Activated naive CD8-positive, alpha-beta T cell treated with anti-CD3 and anti-CD28 coated beads for 36 hours (primary cell): ENCODE measurements around the gene FUS. TPM values are rescaled to one million over a fixed set of nuclear protein-coding genes. Genes with fewer than 3 reads are reported as not detected.
A peak's percentile ranks its signal among the peaks of the same experiment; 100 is the strongest.
"Not testable (repeated sequence)": the region's sequence is repeated elsewhere in the genome, so short reads cannot be mapped to it uniquely, and the experiment has no call there.

Experiments used
- DNase-seq: peaks from one replicate; pipeline ENCODE4 v3.0.0; 2021
- H3K27ac Mint-ChIP-seq: one replicate; pipeline ENCODE4 v1.8.0; 2022; ENCODE audit warnings: mild to moderate bottlenecking, moderate library complexity, mixed read lengths
- H3K27me3 Mint-ChIP-seq: one replicate; pipeline ENCODE4 v1.8.0; 2022; ENCODE audit warnings: mild to moderate bottlenecking, mixed read lengths
- H3K36me3 Mint-ChIP-seq: one replicate; pipeline ENCODE4 v1.8.0; 2021; ENCODE audit warnings: mild to moderate bottlenecking, mixed read lengths
- H3K4me1 Mint-ChIP-seq: one replicate; pipeline ENCODE4 v1.8.0; 2021; ENCODE audit warnings: mixed read lengths
- H3K4me3 Mint-ChIP-seq: one replicate; pipeline ENCODE4 v1.8.0; 2022; ENCODE audit warnings: mild to moderate bottlenecking, moderate library complexity, mixed read lengths
- H3K9me3 Mint-ChIP-seq: one replicate; pipeline ENCODE4 v1.8.0; 2022; ENCODE audit warnings: mixed read lengths
- total RNA-seq, 2 experiments: library from RNA; stranded (reverse); gene quantifications; one replicate each; pipeline ENCODE4 v1.2.3, GENCODE V29; 2021

The FUS gene
- total RNA-seq, 2 experiments from 2014 or later, result 817 to 858 TPM

DNA sequence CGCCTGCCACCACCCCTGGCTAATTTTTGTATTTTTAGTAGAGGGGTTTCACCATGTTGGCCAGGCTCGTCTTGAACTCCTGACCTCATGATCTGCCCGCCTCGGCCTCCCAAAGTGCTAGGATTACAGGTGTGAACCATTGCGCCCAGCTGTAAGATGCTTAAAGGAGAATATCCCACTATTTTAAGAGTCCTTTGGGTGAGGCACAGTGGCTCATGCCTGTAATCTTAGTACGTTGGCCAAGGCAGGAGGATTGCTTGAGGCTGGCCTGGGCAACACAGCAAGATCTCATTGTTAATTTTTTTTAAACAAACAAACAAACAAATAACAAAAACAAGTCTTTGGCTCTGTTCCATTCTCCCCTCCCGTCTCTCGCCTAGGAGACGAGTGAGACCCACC lies 38.9 kb upstream of the FUS start:
- H3K27ac Mint-ChIP-seq, H3K4me3 Mint-ChIP-seq, H3K27me3 Mint-ChIP-seq: not testable (repeated sequence)

DNA sequence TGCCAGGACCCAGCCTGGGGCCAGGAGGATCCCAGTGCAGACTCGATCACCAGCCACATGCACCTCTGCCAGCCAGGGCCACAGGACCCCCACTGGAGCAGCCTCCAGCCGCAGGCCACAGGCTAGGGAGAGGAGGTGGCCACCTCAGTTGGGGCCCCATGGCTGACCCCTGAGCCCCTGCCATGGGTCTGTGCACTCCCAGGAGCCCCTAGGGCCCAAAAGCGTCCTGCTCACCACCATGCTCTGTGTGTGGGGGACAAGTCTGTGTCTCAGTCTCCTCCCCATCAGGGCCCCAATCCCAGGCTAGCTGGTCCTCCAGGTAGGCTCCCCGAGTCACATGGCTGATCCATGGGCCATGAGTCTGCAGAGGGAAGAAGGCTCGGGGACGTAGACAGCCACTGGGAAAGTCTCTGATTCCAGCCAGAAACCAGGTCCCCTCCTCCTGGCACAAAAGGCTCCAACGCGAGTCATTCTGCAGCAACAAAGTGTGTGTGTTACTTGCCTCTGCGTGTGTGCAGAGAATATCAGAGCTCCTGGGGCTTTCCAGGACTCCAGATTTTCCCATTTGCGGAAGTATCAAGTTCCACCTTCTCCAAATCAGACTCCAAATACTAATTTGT lies 38.3 kb upstream of the FUS start:
- H3K4me1 Mint-ChIP-seq, result peaks cover 9% of the 10 kb centered on the region
- peak; percentile 10 for DNase-seq
- peak overlapping the region; percentile 75 for H3K4me3 Mint-ChIP-seq
- H3K27me3 Mint-ChIP-seq, result no peaks in the 10 kb centered on the region
- peak overlapping the region; percentile 86 for H3K27ac Mint-ChIP-seq
- no peaks in the 10 kb centered on the region for H3K36me3 Mint-ChIP-seq
- H3K9me3 Mint-ChIP-seq, result no peaks in the 10 kb centered on the region

More for the DNA sequence above, 38.9 kb upstream of the FUS start:
- H3K4me1 Mint-ChIP-seq, H3K9me3 Mint-ChIP-seq, DNase-seq, H3K36me3 Mint-ChIP-seq: not testable (repeated sequence)

DNA sequence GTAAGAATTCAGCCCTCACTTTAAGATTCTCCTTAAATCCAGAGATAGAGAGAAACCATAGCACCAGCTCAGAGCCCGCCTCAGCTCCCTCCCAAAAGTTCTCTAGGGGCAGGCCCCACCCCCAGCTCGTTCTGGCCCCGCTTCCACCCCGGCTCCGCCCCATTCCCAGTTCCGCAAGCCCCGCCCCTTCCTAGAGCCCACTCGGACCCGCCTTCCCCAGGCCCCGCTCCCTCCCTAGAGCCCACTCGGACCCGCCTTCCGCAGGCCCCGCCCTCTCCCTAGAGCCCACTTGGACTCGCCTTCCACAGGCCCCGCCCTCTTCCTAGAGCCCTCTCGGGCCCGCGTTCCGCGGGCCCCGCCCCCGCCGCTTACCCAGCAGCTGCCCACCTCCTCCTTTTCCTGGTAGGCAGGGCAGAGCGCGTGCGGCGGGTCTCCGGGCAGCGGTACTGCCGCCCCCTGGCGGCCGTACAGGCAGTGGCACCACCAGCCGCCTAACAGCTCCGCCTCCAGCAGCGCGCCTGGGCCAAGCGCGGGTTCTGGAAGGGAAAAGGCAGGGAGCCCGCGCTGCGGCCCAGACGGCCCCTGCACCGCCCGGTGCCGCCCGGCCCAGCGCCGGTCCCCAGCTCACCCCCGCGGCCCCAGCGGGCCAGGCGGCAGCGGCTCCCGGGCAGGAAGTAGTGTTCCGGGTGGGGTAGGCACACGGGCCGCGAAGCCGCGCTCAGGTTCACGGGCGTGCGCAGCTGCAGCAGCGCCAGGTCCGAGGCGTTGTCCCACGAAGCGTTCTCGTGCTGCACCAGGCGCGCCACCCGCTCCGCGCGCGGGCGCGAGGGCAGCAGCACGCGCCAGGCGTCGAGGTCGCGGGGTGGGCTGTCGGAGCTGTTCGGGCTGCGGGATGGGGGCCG lies 37.6 kb upstream of the FUS start:
- Mint-ChIP-seq H3K9me3 (no peaks in the 10 kb centered on the region), H3K36me3 (no peaks in the 10 kb centered on the region)

DNA sequence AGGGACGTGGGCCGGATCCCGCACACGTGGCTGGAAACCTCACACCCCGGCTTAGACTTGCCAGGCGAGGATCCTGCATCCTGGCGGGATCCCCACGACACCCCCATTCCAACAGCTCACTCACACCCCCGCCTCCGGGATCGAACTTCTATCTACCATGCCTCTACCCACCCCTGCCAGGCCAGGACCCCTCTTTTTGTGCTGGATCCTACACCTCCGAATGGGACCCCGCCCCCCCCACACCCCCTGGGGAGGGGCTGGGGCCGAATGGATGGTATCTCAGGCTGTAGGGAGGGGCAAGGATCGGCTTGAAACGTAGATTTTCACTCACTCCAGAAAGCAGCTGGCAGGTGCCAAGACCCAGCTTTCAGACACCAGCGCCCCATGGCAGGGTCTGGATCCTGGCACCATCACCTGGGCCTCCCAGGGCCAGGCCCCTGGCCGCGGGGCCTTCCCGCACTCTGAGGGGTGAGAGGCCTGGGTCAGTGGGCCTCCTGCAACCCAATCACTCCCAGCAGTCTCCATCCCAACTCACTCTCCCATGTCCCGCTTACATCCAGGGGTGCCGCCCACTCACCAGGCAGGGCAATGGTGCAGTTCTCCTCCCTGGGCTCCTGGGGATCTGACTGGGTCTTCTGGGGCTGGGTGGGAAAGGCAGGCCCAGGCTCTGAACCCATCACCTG lies 36.8 kb upstream of the FUS start:
- H3K36me3 Mint-ChIP-seq, result no peaks in the 10 kb centered on the region
- H3K27ac Mint-ChIP-seq, result no peak overlapping the region
- H3K27me3 Mint-ChIP-seq, result peaks cover 3% of the 10 kb centered on the region

More for the DNA sequence above, 37.6 kb upstream of the FUS start:
- Mint-ChIP-seq H3K4me3 (peak overlapping the region; percentile 75), H3K4me1 (peaks cover 9% of the 10 kb centered on the region), H3K27me3 (no peaks in the 10 kb centered on the region), H3K27ac (peak overlapping the region; percentile 86)
- peak; percentile 99 for DNase-seq

DNA sequence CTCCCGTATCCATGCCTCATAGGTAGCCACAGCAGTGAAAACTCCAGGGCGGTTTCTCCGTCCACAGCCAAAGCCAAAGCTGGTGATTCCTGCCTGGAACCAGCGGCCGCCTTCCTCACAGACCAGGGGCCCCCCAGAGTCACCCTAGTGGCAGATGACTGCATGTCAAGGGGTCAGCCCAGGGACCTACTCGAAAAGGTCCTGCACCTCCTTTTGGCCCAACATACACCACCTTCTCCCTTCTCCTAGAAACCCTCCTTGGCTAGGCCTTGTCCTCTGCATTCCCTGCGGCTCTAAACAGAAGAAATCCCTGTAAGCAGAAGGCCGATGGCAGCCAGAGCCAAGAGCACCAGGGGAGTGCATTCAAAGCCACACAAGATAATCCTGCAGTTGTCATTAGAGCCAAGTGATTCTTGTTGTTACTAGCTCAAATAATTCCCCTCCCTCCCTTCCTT lies 36.2 kb upstream of the FUS start:
- DNase-seq, result no peak
- H3K9me3 Mint-ChIP-seq, result no peaks in the 10 kb centered on the region
- H3K27ac Mint-ChIP-seq, result no peak overlapping the region
- H3K36me3 Mint-ChIP-seq, result no peaks in the 10 kb centered on the region
- H3K4me3 Mint-ChIP-seq, result no peak overlapping the region
- H3K27me3 Mint-ChIP-seq, result peaks cover 3% of the 10 kb centered on the region
- peaks cover 9% of the 10 kb centered on the region for H3K4me1 Mint-ChIP-seq

More for the DNA sequence above, 36.8 kb upstream of the FUS start:
- H3K4me1 Mint-ChIP-seq, result peaks cover 9% of the 10 kb centered on the region
- no peak overlapping the region for H3K4me3 Mint-ChIP-seq
- DNase-seq, result no peak
- H3K9me3 Mint-ChIP-seq, result no peaks in the 10 kb centered on the region

DNA sequence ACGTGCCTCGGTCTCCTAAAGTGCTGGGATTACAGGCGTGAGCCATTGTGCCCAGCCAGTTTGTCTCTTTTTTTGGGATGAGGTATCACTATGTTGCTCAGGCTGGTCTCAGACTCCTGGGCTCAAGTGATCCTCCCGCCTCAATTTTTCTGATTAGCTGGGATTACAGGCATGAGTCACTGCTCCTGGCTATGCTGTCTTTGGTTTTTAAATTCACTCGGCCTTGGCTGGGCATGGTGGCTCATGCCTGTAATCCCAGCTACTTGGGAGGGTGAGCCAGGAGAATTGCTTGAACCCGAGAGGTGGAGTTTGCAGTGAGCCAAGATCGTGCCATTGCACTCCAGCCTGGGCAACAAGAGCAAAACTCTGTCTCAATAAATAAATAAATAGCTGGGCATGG lies 35.5 kb upstream of the FUS start:
- H3K27ac Mint-ChIP-seq, H3K27me3 Mint-ChIP-seq, H3K4me3 Mint-ChIP-seq, H3K4me1 Mint-ChIP-seq, DNase-seq, H3K9me3 Mint-ChIP-seq, H3K36me3 Mint-ChIP-seq: not testable (repeated sequence)

DNA sequence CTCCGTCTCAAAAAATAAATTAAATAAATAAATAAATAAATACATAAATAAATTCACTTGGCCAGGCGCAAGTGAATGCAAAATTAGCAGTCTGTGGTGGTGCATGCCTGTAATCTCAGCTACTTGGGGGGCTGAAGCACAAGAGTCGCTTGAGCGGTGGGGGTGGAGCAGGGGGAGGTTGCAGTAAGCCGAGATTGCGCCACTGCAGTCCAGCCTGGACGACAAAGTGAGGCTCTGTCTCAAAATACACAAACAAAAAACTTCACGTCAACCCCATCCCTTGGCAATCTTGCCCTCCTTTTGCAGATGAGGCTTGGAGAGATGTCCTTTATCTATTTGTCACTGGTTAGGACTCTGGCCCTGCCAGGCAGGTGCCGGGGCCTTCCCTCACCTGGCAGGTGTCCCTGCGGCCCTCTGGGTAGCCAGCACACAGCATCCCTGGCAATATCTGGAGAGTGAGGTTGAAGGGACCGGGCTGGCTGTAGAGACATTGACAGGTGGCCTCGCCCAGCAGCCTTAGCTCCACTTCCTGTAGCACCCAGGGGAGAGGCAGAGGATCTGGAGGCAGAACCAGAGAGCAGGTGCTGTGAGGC lies 34.4 kb upstream of the FUS start:
- no peak for DNase-seq
- Mint-ChIP-seq H3K4me3 (no peak overlapping the region), H3K9me3 (no peaks in the 10 kb centered on the region), H3K27ac (no peak overlapping the region), H3K36me3 (no peaks in the 10 kb centered on the region), H3K4me1 (peaks cover 9% of the 10 kb centered on the region), H3K27me3 (peaks cover 3% of the 10 kb centered on the region)

DNA sequence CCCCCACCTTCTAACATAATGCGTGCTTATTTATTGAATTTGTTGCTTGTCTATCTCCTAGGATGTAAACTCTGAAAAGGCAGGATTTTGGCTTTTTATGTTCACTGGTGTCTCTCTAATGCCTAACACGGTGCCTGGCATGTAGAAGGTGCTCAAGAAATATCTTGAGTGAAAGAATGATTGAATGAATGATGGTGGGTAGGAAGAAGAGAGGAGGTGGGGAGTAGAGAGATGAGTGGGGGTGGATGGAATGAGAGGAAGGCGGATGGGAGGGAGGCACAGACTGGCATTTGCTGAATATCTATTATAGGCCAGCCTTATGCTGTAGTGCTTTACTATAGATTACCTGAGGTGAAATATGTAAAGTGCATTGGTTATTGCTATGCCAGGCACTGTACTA lies 32.4 kb upstream of the FUS start:
- Mint-ChIP-seq H3K27me3 (peaks cover 3% of the 10 kb centered on the region), H3K9me3 (no peaks in the 10 kb centered on the region), H3K27ac (no peak overlapping the region), H3K4me1 (peaks cover 1% of the 10 kb centered on the region), H3K4me3 (no peak overlapping the region), H3K36me3 (no peaks in the 10 kb centered on the region)
- DNase-seq, result no peak

DNA sequence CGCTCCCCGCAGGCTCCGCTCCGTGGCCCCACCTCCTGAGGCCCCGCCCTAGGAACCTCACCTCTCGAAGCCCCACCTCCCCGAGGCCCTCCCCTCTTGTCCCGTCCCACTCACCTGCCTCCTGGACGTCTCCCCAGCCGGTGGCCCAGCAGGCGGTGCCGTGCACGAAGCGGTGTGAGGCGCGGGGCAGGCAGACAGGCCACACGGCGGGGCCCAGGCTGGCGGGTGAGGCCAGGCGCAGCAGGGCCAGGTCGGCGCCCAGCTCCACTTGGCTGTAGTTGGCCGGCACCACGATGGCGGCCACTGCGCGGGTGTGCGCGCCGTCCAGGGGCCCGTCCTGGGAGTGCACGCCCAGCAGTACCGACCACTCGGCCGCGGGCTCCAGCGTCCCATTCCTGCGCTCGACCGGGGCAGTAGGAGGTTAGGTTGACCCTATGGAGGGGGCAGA lies 31.6 kb upstream of the FUS start:
- no peak for DNase-seq
- no peaks in the 10 kb centered on the region for H3K9me3 Mint-ChIP-seq
- H3K4me3 Mint-ChIP-seq, result no peak overlapping the region
- no peak overlapping the region for H3K27ac Mint-ChIP-seq
- peaks cover 1% of the 10 kb centered on the region for H3K4me1 Mint-ChIP-seq
- H3K36me3 Mint-ChIP-seq, result no peaks in the 10 kb centered on the region
- H3K27me3 Mint-ChIP-seq, result peaks cover 3% of the 10 kb centered on the region

DNA sequence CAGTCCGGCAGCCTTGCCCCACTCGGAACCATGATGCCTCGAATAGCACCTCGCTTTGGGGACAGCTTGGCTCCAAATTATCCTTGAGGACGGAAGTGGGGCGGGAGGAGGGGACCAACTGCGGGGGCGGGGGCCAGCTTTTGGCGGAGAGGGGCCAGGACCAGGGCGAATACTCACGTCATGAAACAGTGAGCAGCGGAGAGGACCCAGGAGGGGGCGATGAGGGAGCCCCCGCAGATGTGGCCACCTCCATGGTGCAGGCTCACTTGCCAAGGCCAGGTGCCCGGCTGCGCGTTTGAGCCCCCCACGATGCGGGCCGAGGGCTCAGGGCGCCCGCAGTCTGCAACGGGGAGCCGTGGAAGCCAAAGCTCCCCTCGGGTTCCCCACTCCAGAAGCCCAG lies 31.0 kb upstream of the FUS start:
- no peak overlapping the region for H3K4me3 Mint-ChIP-seq
- no peaks in the 10 kb centered on the region for H3K36me3 Mint-ChIP-seq
- no peaks in the 10 kb centered on the region for H3K4me1 Mint-ChIP-seq
- H3K9me3 Mint-ChIP-seq, result no peaks in the 10 kb centered on the region
- no peak for DNase-seq
- H3K27me3 Mint-ChIP-seq, result peaks cover 3% of the 10 kb centered on the region
- H3K27ac Mint-ChIP-seq, result no peak overlapping the region

DNA sequence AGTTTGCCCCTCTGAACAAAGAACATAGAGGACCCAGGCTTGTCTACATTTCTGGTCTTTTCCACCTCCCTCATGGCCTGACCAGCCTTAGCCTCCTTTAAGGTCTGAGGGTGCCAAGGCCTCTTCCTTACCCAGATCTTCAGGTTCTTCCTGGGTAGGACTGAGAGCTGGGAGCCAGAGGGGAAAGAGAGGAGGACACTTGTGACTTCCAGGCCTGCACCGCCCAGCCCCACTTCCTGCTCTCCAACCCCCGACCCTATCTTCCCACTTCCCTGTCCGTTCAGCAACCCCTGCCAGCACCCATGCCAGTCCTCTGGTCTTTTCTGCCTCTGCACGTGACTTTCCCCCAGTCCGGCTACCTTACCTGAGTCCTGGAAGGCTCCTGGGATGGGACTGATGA lies 30.6 kb upstream of the FUS start:
- H3K27me3 Mint-ChIP-seq, result peaks cover 3% of the 10 kb centered on the region
- no peak overlapping the region for H3K27ac Mint-ChIP-seq
- H3K36me3 Mint-ChIP-seq, result no peaks in the 10 kb centered on the region
- DNase-seq, result no peak
- H3K9me3 Mint-ChIP-seq, result no peaks in the 10 kb centered on the region
- H3K4me1 Mint-ChIP-seq, result no peaks in the 10 kb centered on the region
- H3K4me3 Mint-ChIP-seq, result no peak overlapping the region

DNA sequence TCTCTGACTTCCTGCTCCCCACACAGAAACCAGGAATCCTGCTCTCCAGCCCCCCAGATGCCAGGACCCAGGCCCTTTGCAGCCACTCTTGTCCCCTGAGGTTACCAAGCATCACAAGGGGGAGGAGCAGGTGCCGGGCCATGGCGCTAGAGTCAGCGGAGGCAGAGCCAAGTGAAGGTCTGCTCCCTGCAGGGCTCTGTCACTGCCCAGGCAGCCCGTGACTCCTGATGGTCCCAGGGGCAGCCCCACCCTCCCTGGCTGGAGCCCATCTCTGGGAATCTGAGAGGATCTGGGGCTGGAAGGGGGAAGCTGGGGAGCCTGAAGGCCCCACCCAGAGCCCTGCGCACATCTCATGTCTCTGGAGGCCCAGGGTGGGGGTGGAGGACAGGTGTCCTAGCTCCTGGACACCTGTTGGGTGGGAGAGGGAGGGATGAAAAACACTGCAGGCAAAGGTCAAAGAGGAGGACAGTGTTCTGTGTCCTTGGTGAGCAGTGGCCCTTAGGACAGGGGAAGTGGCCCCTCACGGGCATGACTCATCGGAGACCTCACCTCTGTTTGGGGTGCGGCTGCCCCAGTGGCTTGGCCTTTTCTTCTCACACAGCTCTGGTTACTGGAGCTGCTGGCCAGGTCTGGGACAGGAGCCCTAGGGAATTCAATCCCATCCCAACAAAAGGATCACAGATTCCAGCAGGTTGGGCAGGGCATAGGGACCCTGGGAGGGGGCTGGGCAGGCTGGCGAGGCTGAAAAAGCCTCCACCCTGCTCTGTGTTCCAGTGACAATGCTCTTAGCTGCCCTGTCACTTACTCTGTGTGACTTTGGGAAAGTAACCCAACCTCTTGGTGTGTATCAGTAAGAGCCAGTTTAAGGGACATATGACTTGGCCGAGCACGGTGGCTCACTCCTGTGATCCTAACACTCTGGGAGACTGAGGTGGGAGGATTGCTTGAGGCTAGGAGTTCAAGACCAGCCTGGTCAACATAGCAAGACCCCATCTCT lies 29.7 kb upstream of the FUS start, which contains the start of gene PRSS36:
Gene PRSS36 (minus strand): TSS at position 173 of the 997 bp plus-strand sequence. CDS start 31 bp downstream, at position 142.
- Mint-ChIP-seq H3K4me3 (no peak within 1 kb of the TSS), H3K36me3 (no peaks in the 10 kb centered on the region), H3K4me1 (no peaks in the 10 kb centered on the region), H3K27me3 (peaks cover 3% of the 10 kb centered on the region), H3K9me3 (no peaks in the 10 kb centered on the region), H3K27ac (no peak within 1 kb of the TSS)
- no peak for DNase-seq

DNA sequence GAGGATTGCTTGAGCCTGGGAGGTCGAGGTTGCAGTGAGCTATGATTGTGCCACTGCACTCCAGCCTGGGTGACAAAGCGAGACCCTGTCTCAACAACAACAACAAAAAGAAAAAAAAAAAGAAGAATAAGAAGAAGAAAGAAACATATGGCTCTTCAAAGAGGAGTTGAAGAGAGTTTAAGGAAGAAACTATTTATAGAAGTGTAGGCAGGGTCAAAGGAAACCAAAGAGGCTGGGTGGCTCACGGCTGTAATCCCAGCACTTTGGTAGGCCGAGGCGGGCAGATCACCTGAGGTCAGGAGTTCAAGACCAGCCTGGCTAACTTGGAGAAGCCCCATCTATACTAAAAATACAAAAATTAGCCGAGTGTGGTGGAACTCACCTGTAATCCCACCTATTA lies 29.0 kb upstream of the FUS start:
- not testable (repeated sequence) for H3K36me3 Mint-ChIP-seq, H3K27ac Mint-ChIP-seq, H3K4me3 Mint-ChIP-seq, DNase-seq, H3K4me1 Mint-ChIP-seq, H3K9me3 Mint-ChIP-seq, H3K27me3 Mint-ChIP-seq

DNA sequence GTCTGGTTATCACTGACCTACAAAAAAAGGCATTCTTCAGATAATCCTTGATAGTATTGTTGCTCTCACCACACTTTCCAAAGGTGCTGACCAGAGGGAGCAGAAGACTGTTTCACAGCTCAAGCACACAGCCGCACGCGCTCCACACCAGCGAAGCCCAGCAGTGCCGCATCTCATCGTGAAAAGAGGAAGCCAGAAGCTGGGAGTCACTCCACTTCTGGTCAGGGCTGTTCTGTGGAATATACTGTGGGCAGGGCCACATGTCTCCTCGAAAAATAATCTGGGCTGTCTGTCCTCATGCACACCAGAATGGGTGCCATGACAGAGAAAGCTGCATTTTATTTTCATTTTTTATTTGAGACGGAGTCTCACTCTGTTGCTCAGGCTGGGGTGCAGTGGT lies 22.8 kb upstream of the FUS start:
- DNase-seq, result no peak
- peak overlapping the region; percentile 32 for H3K4me3 Mint-ChIP-seq
- no peak overlapping the region for H3K27ac Mint-ChIP-seq
- no peaks in the 10 kb centered on the region for H3K9me3 Mint-ChIP-seq
- peaks cover 3% of the 10 kb centered on the region for H3K27me3 Mint-ChIP-seq
- peaks cover 6% of the 10 kb centered on the region for H3K4me1 Mint-ChIP-seq
- no peaks in the 10 kb centered on the region for H3K36me3 Mint-ChIP-seq
